Skin of body (tissue), 2 donors: ENCODE results near the gene EWSR1. TPM values are rescaled to one million over a fixed set of nuclear protein-coding genes. Genes with fewer than 3 reads are reported as not detected.

Source experiments
- DNase-seq: peaks from one replicate; lab custom pipeline; 2025; lab: John Stamatoyannopoulos, UW
- total RNA-seq: library from RNA; depleted of rRNA; stranded (reverse); fragments of >200 nt; gene quantifications from one replicate; pipeline ENCODE4 v1.2.3, GENCODE V29; 2014

EWSR1 gene
- total RNA-seq, 1 donor from 2014 or later, result 117 TPM

- DNase-seq, result no peak
Observed at GRCh38 chr22:29267462-29267857, 608 bp upstream of the EWSR1 start.

- peak; percentile 42 for DNase-seq
Observed at GRCh38 chr22:29268511-29269229, 602 bp downstream of the EWSR1 start.

- DNase-seq, result no peak
Observed at GRCh38 chr22:29269230-29269604, 1.1 kb downstream of the EWSR1 start.

- no peak for DNase-seq
Observed at GRCh38 chr22:29269731-29270474, 1.8 kb downstream of the EWSR1 start.

- DNase-seq, result no peak
Observed at GRCh38 chr22:29270475-29271271, 2.6 kb downstream of the EWSR1 start.

GRCh38 chr22:29272624-29273023 is 4.6 kb downstream of the EWSR1 start:
- no peak for DNase-seq

GRCh38 chr22:29275167-29275566 is 7.1 kb downstream of the EWSR1 start:
- no peak for DNase-seq

GRCh38 chr22:29275819-29276565 is 7.9 kb downstream of the EWSR1 start:
- no peak for DNase-seq

- DNase-seq, result no peak
Observed at GRCh38 chr22:29277927-29278326, 9.9 kb downstream of the EWSR1 start.

- no peak for DNase-seq
Observed at GRCh38 chr22:29284196-29284595, 16.1 kb downstream of the EWSR1 start.

- no peak for DNase-seq
Observed at GRCh38 chr22:29288837-29289236, 20.8 kb downstream of the EWSR1 start.

GRCh38 chr22:29290061-29290460 is 22.0 kb downstream of the EWSR1 start:
- no peak for DNase-seq

GRCh38 chr22:29291215-29291614 is 23.1 kb downstream of the EWSR1 start:
- DNase-seq, result no peak

GRCh38 chr22:29292379-29292778 is 24.3 kb downstream of the EWSR1 start:
- no peak for DNase-seq

- no peak for DNase-seq
Observed at GRCh38 chr22:29298641-29299040, 30.6 kb downstream of the EWSR1 start.

- no peak for DNase-seq
Observed at GRCh38 chr22:29299136-29299900, 31.2 kb downstream of the EWSR1 start.

- no peak for DNase-seq
Observed at GRCh38 chr22:29300467-29300806, 32.4 kb downstream of the EWSR1 start.

- no peak for DNase-seq
Observed at GRCh38 chr22:29300807-29301601, 32.9 kb downstream of the EWSR1 start.

- DNase-seq, result no peak
Observed at GRCh38 chr22:29301716-29302401, 33.8 kb downstream of the EWSR1 start.

- no peak for DNase-seq
Observed at GRCh38 chr22:29302402-29302680, 34.3 kb downstream of the EWSR1 start.
